Suppressor macrophage treated with lipopolysaccharide for 1 hour (primary cell): ENCODE data around the gene GRIP2.
"Not testable (repeated sequence)": the region's sequence is repeated elsewhere in the genome, so short reads cannot be mapped to it uniquely, and the experiment has no call there.

ENCODE experiments used
- DNase-seq, 3 donors: peaks; one replicate each; pipeline ENCODE4 v3.0.0-alpha.2; 2020 to 2022

Gene GRIP2

GRCh38 chr3:14519406-14519805 lies 20.7 kb downstream of the GRIP2 start:
- DNase-seq = no peak

DNA sequence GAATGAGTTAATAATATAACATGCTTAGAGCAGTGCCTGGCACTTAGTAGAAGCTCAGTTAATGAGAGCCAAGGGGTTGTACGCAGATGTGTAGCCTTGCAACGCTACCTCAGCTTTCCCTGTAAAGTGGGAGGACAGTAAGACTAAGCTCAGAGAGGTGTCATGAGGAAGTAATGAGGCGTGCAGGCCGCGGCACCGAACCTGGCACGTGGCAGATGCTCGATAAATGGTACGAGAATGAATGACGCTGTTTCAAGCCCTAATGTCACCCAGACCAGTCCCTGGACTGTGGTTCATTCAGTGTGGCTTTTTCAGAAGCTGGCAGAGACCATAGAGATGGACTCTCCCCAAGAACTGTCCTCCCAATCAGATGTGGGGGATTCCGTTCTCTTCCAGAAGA lies 21.2 kb downstream of the GRIP2 start:
- no peak for DNase-seq

DNA sequence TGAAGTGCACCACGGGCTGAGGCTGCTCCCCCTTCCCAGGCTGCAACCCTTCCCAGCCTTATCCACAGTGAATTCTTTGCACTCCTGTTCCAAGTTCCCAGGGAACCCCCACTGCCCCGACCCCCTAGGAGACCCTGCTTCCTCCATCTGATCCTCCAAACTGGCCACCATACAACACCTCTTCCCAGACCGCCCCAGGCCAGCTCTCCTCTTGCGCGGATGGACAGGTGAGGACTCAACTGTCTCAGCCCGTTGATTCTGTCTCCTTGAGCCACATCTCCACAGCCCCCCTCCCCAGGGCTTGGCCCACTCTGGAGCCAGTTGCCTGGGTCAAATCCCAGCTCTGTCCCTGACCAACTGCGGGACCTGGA lies 21.7 kb downstream of the GRIP2 start:
- no peak for DNase-seq

DNA sequence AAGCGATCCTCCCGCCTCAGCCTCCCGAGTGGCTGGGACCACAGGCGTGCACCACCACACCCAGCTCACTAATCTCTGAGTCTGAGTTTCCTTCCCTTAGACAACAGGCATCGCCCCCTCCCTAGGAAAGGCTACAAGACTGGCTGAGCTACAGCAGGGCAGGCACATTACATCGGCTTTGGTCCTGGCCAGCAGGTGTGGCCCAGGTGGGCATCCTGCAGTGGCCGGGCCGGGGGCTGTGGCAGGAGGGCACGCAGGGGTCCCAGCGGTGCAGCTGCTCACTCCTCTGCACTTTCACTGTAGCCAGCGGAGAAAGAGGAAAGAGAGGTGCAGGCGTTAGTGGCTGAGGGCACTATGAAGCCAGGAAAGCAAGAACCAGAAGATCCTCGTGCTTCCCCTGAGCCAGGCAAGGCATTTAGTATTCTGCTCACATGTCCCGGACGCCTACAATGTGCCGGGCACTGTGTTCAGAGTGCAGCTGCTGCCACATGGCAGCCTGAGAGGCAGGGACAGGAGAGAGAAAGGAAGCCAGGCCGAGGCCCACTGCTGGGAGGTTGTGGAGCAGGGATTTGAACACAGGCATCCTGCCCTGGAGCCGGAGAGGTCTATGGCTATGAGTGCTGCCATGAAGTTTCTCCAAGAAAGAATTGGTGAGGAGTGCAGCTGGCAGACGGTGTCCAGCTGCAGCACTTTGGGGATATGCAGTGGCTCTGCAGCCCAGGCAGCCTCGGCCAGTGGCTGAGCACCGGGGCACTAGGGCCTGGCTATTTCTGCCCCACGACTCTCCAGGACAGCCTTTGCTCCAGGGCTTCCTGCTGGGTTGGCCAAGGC lies 22.3 kb downstream of the GRIP2 start:
- no peak for DNase-seq

DNA sequence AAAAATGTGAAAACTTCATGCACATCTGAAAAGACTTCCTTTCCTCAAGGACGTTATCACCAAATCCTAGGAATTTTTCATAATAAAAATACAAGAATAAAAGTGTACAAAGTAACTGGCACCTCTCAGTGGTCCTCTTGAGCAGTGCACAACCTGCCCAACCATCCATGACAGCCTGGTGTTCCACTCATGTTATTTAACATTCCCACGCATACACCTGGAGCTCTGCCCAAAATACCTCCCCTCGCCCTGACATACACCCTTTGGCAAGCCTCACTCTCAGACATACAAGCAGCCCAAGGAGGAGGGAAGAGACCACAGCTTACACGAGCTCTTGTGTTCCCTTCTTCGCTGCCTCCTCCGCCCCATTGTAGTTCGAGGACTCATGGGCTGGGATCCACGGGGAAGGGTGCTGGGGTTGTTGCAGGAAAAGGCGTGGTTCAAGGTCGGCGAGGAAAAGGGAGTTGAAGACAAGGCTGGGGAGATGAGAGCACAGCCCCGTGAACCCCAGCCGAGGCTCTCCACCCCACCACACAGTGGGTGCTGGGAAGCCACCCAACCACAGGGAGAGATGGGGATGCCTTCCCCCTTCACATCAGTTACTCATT lies 23.3 kb downstream of the GRIP2 start:
- DNase-seq = no peak

DNA sequence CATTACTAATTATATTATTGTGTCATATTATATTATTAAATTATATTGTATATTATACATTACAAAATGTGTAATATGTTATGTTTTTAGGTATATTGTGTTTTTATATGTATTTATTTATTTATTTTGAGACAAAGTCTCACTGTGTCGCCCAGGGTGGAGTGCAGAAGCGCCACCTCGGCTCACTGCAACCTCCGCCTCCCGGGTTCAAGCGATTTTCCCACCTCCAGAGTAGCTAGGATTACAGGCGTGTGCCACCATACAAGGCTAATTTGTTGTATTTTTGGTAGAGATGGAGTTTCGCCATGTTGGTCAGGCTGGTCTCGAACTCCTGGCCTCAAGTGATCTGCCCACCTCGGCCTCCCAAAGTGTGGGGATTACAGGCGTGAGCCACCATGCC lies 24.6 kb downstream of the GRIP2 start:
- not testable (repeated sequence) for DNase-seq

GRCh38 chr3:14514323-14514720 lies 25.8 kb downstream of the GRIP2 start:
- no peak for DNase-seq

DNA sequence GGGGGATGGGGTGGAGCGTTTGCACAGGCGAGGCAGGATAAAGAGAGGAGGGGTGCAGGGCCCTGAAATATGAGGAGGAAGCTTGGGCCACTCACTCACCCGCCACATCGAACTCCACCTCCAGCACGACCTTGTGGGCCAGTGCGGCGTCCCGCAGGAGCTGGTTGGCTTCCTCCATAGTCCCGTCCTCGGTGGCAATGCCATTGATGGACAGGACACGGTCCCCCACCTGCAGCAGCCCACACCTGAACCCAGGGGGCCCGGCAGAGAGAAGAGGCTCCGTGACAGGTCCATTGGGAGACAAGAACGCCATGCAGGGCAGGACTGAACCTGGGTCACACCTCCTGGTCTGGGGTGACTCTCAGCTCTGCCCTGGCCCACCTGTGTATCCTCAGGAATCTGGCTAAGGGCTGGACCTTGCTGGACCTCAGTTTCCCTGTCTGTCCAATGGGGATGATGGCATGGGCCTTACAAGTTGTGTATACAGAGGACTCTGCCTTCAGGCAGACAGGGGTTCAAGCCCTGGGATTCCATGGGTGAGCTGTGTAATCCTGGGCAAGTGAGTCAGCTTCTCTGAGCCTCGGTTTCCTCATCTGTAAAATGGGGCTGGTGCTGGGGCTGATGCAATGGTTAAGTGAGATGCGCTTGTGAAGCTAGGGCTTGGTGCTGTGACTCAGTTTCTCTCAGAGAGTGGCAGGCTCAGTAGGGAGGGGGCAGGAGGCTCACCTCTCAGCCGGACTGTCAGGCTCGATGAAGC lies 26.4 kb downstream of the GRIP2 start:
- no peak for DNase-seq

DNA sequence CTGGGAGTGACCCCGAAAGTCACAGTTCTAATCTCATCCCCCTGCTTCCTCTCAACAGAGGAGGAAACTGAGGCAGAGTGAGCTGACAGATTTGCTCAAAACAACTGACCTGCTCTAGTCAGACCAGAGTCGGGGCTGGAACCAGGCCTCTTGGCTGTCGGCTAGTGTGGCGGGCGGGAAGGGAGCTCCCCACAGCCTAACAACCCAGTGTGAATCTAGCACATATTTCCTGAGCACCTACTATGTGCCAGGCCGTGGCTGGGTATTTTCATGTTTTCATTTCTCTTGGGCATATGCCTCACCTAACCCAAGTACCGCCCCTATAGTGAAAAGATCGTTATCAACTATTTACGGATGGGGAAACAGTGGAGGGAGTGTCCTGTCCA lies 27.2 kb downstream of the GRIP2 start:
- no peak for DNase-seq

DNA sequence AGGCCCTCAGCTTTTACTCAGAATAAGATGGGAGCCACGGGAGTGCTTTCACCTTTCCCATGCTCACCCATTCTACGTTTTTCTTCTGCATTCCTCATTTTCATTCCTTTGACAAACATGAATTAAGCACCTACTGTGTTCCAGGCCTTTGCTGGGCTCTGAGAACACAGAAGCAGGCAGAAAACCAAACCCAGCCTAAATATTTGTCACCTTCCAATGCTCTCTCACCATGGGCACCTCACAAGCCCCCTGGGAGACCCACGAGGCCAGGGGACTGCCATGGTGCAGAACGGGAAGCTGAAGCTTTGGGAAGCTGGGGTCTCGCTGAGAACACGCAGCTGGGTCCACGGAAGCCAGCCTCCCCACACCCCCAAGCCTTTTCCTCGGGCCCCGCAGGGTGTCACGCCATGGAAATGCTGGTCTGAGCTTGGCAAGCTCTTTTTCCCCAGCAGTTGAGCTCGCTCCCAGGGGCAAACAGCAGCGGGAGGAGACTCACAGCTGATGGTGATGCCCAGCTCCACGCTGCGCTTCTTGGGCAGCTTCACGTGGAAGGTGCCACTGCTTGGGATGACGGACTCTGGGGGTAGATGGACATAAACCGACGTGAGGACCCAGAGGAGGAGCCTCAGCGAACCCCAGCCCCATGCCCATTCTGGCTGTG lies 27.7 kb downstream of the GRIP2 start:
- DNase-seq = no peak

DNA sequence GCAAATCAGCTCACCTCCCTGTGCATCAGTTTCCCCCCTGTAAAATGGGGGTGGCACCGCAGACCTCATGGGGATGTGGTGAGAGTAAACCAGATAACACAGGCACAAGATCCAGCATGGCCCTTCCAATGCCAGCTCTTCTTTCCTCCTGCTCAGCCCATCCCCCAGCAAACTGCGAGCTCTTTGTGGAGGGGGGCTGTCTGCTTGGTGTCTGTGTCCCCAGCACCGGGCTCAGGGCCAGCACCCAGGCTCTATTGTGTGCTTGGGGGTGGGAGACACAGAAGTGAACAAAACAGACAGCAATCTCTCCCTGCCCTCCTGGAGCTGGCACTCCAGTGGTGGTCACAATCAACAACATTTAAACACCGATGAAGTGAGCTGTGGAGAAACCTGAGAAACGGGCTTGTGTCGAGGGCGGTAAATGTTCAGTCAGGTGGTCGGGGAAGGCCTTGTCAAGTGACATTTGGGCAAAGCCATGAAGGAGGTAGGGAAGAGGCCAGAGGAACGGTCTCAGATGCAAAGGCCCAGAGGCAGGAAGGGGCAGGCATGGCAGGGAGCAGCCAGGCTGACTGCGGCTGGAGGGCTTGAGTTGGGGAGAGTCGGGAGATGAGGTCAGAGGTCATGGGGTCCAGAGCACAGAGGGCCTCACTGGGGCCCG lies 28.4 kb downstream of the GRIP2 start:
- DNase-seq = no peak

DNA sequence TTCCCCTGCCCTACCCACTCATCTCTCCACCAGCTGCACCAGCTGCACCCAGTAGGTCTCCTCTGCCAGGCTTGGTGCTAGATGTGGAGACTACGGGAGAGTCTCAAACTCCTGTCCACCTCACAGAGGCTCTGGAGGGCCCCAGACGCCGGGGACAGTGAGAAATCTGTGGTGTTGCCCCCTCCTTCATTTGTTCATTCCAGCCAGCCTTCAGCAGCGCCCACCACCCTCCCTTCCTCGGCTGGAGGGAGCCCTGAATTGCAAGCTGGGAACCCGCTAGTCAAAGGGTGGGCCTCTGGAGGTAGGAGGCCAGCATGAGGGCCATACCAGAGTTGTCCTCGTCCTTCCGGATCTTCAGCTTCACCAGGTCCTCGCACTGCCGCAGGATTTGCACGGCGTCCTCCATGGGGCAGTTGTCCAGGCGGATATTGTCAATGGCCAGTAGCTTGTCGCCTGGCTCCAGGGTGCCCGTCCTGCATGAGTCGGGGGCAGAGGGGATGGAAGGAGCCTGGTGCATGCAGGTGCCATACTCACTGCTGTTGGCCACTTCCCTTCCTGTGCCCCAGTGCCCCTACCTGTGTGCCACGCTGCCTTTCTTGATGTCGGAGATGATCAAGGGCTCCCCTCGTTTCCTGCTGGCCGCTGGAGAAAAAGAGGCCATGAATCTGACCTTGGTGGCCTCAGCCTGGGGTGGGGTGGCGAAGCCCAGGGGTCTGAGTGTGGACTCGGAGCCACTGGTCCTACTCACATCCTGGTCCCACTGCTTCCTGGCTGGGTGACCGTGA lies 29.1 kb downstream of the GRIP2 start:
- DNase-seq = no peak

DNA sequence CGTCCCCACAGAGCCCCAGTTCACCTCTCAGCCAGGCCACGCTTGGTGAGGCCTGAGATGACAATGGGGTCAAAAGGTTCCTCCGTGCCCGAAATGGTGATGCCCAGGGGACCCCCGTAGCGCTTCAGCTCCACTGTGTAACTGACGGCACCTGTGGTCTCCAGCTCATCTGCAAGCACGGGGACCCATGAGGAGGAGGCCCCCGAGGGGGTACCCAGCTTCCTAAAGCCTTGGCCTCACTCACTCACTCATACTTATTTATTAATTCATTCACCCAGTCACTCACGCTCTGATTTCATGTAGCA lies 30.4 kb downstream of the GRIP2 start:
- no peak for DNase-seq

DNA sequence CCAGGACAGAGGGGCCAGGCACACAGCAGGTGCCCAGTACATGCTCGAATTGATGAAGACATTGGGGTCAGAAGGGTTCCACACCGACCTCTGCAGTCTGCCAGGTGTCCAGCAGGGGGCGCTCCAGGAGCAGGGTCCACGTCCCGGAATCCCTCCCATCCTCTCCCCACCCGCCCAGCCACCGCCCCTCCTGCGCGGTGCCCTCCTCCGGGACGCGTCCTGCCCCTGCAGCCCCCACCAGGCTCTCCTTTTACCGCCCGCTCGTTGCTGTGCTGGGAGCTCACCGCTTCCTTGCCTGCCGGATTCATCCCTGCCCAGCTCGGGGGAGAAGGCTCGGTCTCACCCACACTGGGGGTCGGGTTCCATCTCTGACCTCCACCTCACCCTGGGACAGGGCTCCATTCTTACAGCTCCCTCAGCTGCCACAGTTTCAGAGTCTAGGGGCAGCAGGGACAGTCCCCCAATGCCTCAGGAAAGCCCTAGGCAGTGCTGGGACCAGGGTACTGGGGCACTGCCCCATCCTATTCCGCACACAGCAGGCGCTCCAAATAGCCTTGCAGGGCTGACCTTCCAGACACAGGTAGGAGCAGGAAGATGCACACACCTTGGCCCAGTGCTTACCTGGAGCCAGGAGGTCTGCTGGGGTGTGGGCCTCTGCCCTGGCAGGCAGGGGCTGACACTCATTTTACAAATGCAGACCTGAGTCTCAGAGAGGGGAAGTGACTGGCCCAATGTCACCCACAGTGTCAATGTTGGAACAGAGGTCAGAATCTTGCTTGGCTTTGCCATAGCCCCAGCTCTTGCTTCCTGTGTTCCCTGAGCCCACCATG lies 31.0 kb downstream of the GRIP2 start:
- DNase-seq = peak; percentile 53 to 77 (median 60)

GRCh38 chr3:14508505-14508819 lies 31.7 kb downstream of the GRIP2 start:
- DNase-seq = no peak

DNA sequence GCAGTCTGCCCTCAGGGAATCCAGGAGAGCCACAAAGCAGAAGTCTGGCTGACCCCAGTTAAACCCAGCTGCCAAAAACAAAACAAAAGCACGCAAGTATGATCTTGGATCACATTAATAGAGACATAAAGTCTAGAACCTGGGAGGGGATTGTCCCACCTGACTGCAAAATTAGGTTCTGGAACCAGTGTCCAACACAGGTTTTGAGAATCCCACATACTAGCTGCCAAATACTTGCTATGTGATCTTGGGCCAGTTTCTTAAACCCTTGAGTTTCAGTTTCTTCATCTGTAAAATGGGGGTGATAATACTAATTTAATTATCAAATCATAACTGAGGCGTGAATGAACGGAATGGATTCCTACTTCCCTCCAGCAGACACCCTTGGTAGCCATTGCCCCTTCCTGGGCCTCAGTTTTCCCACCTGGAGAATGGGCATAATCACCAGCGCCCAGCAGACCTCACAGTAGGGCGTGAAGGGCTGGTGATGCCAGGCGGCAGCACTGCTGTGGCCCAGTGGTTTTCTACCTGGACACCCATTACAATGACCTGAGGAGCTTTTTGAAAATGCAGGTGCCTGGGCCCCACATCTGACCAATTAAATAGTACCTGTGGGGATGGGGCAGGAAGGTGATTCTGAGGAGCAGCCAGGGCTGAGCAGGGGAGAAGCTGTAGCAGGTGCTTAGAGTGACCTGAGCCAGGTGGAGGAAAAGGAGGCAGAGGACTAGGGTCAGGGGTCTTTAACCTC lies 32.2 kb downstream of the GRIP2 start:
- DNase-seq = no peak

GRCh38 chr3:14507305-14507741 lies 32.8 kb downstream of the GRIP2 start:
- DNase-seq = no peak

- no peak for DNase-seq
Measured at GRCh38 chr3:14506626-14507304, 33.4 kb downstream of the GRIP2 start.

DNA sequence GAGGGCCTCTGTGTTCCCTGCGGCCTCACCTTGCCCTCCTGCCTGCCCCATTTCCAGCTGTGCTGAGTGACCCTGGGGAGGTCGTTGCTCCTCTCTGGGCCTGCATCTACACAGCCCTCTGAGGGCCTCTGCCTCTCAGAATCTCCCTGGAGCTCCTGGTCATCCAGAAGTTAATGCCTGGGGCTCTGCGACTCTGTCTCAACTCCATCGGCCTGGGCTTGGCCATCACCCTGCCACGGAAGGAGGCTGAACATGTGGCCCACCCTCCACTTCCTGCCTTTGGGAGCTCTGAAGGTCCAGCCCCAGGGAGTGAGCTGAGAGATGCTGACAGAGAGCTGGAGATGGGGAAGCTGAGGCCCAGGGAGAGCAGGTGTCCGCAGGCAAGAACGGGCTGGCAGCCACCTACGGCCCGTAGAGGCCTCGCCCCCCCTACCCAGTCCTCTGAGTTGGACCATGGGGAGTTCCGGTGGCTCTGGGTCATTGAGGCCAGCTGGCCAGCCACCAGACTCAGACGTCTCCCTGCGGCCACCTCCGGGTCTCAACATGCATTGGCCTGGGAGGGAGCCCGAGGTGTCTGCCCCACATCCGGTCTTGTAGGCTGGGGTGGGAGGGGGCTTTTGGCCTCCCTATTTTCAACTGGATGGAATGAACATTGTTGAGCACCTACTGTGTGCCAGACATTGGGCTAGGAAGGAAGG lies 34.2 kb downstream of the GRIP2 start:
- no peak for DNase-seq
